IPS-20b (cell line): Measurements from ENCODE around the gene SDF2L1.
"Not testable (repeated sequence)": the region's sequence is repeated elsewhere in the genome, so short reads cannot be mapped to it uniquely, and the experiment has no call there.

Source experiments
- H3K27ac ChIP-seq: one replicate; pipeline ENCODE4 v1.5.1; 2013; ENCODE audit warnings: low read length
- H3K27me3 ChIP-seq: 2 replicates; pipeline ENCODE4 v1.6.1; 2013; ENCODE audit warnings: mild to moderate bottlenecking, low read length, inconsistent platforms; ENCODE audit not compliant: insufficient read depth
- H3K36me3 ChIP-seq: 2 replicates; pipeline ENCODE4 v1.6.1; 2013; ENCODE audit warnings: low read depth, mild to moderate bottlenecking, inconsistent platforms, low read length, moderate library complexity; ENCODE audit not compliant: insufficient read depth
- H3K4me1 ChIP-seq: 2 replicates; pipeline ENCODE4 v1.6.1; 2013; ENCODE audit warnings: mild to moderate bottlenecking, control low read depth, inconsistent platforms, low read length, moderate library complexity; ENCODE audit not compliant: insufficient read depth
- H3K4me3 ChIP-seq: 2 replicates; pipeline ENCODE4 v1.5.1; 2013; ENCODE audit warnings: mild to moderate bottlenecking, low read length, inconsistent platforms
- H3K9ac ChIP-seq: 2 replicates; pipeline ENCODE4 v1.6.1; 2013; ENCODE audit warnings: low read depth, mild to moderate bottlenecking, inconsistent platforms, low read length, moderate library complexity
- H3K9me3 ChIP-seq: 2 replicates; pipeline ENCODE4 v1.6.1; 2013; ENCODE audit warnings: mild to moderate bottlenecking, low read depth, low read length, inconsistent platforms; ENCODE audit not compliant: insufficient read depth

SDF2L1 gene

DNA sequence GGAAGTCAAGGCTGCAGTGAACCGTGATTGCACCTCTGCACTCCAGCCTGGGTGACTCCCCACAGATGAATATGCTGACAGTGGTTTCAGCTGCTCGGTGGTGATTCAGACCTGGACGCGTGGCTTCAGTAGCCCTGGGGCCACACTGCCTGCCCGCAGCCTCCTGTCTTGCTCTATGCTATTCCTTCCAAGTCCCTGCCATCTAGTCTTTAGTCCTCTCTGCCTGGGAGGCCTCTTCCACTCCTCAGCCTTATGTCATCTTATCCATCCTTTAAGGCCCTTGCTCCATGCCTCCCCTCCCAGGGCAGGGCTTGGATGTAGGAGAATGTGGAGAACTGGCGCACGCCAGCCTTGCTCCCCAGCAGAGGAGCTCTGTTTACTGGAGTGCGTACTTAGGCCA, 35.3 kb upstream of the SDF2L1 start:
- Histone ChIP-seq H3K36me3 (peaks cover 30% of the 10 kb centered on the region), H3K27ac (no peak overlapping the region), H3K4me1 (no peaks in the 10 kb centered on the region), H3K9me3 (no peaks in the 10 kb centered on the region), H3K9ac (no peak overlapping the region), H3K4me3 (no peak overlapping the region), H3K27me3 (no peaks in the 10 kb centered on the region)

DNA sequence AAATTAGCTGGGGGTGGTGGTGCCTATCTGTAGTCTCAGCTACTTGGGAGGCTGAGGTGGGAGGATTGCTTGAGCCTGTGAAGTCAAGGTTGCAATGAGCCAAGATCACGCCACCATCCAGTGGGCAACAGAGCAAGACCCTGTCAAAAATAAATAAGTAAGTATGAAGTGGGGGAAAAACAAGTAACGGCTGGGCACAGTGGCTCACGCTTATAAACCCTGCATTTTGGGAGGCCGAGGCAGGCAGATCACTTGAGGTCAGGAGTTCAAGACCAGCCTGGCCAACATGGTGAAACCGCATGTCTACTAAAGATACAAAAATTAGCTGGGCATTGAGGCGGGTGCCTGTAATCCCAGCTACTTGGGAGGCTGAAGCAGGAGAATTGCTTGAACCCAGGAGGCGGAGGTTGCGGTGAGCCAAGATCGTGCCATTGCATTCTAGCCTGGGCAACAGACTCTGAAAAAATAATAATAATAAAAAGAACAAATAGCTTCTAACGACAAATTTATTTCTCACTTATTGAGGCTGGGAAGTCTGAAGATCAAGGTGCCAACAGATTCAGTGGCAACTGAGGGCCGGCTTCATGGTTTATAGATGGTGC, 32.4 kb upstream of the SDF2L1 start:
- not testable (repeated sequence) for H3K9ac ChIP-seq, H3K4me1 ChIP-seq, H3K9me3 ChIP-seq, H3K4me3 ChIP-seq, H3K27me3 ChIP-seq, H3K27ac ChIP-seq
- H3K36me3 ChIP-seq = peaks cover 51% of the 10 kb centered on the region

DNA sequence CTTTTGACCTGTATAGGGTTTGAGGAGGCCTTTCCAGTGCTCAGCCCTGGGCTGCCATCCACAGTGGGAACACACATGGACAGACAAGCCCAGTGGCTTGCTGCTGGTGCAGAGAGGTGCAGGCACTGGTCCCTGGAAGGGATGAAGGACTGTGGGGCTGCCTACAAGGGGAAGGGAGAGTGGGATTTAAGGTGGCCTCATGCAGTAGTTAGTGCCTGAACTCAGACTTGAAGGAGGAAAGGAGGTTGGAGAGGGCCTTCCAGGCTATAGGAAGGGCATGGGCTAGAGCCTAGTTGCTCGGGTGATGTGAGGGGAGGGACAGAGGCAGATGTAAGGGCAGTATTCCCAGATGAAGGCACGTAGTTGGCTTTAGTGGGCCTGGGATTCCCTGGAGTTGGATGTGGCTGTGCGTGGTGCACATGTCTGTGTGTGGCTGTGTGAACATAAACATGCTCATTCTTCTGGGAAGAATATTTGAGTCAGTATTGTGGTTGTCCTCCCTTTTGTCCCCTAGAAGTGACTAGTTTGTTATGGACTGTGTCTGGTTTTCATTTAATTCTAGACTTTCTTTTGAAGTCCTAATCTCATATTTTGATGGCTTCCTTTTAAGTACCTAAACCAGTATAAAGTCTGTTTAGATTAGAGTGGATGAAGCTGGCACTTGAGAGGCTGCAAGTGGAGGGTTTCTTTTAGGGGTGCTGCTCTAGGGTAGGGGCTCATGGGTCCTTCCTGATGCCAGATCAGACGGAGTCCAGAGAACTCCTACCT, 30.7 kb upstream of the SDF2L1 start:
- peaks cover 59% of the 10 kb centered on the region for H3K36me3 ChIP-seq

DNA sequence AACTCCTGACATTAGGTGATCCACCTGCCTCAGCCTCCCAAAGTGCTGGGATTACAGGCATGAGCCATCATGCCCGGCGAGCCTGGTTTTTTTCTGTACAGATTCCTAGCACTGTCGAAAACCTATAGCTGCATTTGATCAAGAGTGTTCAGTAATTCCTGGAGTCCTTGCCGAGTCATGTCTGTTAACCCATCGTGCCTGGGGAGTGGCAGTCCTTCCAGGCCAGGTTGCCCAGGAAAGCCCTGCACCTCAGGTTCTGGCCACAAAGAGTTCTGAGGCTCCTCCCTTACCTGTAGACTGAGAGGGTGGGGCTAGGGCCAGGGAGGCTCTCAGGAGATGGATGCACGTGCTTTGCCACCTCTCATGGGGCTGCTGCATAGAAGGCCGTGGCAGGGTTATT, 29.2 kb upstream of the SDF2L1 start:
- Histone ChIP-seq H3K4me3 (no peak overlapping the region), H3K9ac (no peak overlapping the region), H3K9me3 (no peaks in the 10 kb centered on the region), H3K4me1 (no peaks in the 10 kb centered on the region), H3K36me3 (peaks cover 55% of the 10 kb centered on the region), H3K27me3 (no peaks in the 10 kb centered on the region), H3K27ac (no peak overlapping the region)

More for the DNA sequence above, 30.7 kb upstream of the SDF2L1 start:
- no peaks in the 10 kb centered on the region for H3K4me1 ChIP-seq
- no peak overlapping the region for H3K4me3 ChIP-seq
- H3K27me3 ChIP-seq = no peaks in the 10 kb centered on the region
- no peak overlapping the region for H3K9ac ChIP-seq
- no peaks in the 10 kb centered on the region for H3K9me3 ChIP-seq
- H3K27ac ChIP-seq = no peak overlapping the region

DNA sequence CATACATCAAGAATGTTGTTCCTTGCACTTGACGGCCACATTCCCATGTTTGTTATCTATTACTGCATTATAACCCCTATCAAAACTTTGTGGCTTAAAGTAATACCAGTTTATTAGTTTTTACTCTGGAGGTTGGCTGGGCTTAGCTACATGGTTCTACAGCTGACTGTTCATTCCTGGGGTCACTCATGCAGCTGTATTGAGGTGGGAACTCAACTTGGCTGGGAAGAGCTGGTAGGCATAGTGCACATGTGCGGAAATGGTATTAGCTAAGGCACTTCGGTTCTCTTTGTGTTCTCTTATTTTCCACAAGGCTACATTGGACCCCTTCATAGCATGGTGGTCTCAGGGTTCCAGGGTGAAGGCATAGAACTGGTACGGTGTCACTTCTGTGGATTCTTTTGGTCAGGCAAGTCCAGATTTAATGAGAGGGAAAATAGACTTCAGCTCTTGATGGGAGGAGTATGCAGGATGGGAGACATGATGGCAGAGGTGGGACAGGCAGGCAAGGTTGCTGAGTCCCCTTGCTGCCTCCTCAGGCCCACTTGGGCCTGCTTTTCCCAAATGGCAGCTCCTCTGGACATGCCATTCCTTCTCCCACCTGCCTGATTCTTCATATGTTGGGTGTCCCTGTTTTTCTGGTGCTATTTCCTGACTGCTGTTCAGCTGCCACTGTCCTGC, 28.4 kb upstream of the SDF2L1 start:
- no peaks in the 10 kb centered on the region for H3K4me1 ChIP-seq
- H3K9me3 ChIP-seq = no peaks in the 10 kb centered on the region
- H3K27ac ChIP-seq = no peak overlapping the region
- H3K9ac ChIP-seq = no peak overlapping the region
- H3K4me3 ChIP-seq = no peak overlapping the region
- H3K36me3 ChIP-seq = peaks cover 53% of the 10 kb centered on the region
- H3K27me3 ChIP-seq = no peaks in the 10 kb centered on the region

DNA sequence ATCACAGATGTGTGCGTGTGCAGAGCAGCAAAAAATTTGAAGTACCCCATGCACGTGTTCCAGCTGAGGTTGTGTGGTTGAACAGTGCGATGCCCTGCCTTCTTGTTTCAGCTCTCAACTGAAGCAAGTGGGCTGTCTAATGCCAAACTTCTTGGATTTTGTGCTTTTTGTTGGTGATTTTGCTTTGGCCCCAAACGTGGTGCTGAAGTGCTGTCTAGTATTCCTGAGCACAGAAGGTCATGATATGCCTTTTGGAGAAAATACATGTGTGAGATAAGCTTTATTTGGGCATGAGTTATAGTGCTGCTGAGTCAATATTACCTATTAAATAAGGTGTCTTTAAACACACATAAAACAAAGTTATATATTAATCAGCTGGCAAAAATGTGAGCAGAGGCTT, 26.4 kb upstream of the SDF2L1 start:
- Histone ChIP-seq H3K4me3 (no peak overlapping the region), H3K36me3 (peaks cover 50% of the 10 kb centered on the region), H3K27me3 (no peaks in the 10 kb centered on the region), H3K27ac (no peak overlapping the region), H3K4me1 (no peaks in the 10 kb centered on the region), H3K9ac (no peak overlapping the region), H3K9me3 (no peaks in the 10 kb centered on the region)

DNA sequence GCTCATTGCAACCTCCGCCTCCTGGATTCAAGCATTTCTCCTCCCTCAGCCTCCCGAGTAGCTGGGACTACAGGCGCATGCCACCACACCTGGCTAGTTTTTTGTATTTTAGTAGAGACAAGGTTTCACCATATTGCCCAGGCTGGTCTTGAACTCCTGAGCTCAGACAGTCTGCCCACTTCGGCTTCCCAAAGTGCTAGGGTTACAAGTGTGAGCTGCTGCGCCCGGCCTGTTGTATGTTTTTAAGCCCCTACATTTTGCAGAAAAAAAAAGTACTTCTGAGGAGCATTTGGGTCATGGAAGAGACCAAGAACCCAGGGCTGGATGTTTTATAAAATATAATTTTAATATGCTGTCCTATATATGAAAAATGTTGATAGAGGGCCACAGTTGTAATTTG, 24.8 kb upstream of the SDF2L1 start:
- H3K4me1 ChIP-seq, H3K4me3 ChIP-seq, H3K9me3 ChIP-seq, H3K27me3 ChIP-seq, H3K9ac ChIP-seq, H3K27ac ChIP-seq: not testable (repeated sequence)
- peaks cover 42% of the 10 kb centered on the region for H3K36me3 ChIP-seq

DNA sequence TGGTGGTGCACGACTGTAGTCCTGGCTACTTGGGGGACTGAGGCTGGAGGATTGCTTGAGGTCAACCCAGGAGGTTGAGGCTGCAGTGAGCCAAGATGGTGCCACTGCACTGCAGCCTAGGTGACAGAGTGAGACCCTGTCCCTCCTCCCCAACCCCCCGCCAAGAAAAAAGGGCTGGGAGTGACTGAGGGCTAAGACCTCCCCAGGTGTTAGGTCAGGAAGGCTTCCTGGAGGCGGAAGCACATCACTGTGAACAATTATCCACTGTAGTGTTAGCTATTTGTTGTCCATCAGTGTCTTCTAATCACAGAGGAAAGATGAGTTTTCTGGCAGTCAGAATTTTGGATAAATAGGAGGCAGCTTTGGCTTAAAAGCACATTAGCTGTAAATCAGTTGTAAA, 21.1 kb upstream of the SDF2L1 start:
- no peaks in the 10 kb centered on the region for H3K4me1 ChIP-seq
- H3K27ac ChIP-seq = no peak overlapping the region
- no peaks in the 10 kb centered on the region for H3K27me3 ChIP-seq

DNA sequence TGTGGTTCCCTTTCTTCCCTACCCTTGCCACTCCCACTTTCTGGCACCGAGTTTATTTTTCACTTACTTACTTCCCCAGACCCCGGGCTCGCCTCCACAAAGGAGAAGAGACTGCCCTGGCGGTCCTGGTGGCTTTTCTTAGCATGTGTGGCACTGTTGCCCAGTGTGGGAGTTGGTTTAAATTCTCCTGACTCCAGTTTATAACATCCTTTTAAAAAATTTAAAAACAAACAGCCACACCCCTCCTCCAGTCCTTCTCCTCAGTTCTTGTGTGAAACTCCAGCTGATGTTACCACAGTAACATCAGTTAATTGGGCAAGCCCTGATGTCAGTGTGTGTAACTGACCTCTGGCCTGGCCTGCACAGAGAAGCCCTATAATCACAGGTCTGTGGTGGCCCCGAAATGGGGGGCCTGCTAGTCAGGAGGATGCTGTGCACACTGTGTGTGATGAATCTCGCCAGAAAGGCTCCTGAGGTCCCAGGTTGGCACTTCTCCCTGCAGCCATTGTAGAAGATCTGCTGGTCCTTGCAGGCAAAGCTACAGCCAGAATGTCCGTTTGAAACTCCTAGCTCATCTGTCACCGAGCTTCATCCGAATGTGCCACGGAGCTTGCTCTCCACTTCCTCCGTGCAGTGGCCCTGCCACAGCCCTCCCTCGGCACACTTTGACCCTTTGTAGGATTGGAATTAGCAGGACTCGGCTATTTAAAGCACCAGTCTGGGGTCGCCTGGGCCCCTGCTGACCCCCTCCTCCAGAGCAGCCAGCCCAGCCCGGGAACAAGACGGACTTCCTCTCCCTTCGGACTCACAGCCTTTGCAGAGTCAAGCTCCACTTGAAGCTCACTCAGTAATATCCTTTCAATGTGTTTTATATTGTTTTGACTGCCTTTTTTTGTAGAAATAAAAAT, 19.8 kb upstream of the SDF2L1 start:
- peaks cover 24% of the 10 kb centered on the region; the same call in 1 of the 2 replicates for H3K36me3 ChIP-seq
- no peaks in the 10 kb centered on the region for H3K27me3 ChIP-seq
- no peak overlapping the region for H3K4me3 ChIP-seq
- H3K4me1 ChIP-seq = no peaks in the 10 kb centered on the region
- no peak overlapping the region for H3K9ac ChIP-seq
- H3K9me3 ChIP-seq = no peaks in the 10 kb centered on the region
- no peak overlapping the region for H3K27ac ChIP-seq

More for the DNA sequence above, 21.1 kb upstream of the SDF2L1 start:
- H3K36me3 ChIP-seq = peaks cover 25% of the 10 kb centered on the region; the same call in 1 of the 2 replicates
- no peak overlapping the region for H3K9ac ChIP-seq
- H3K9me3 ChIP-seq = no peaks in the 10 kb centered on the region
- no peak overlapping the region for H3K4me3 ChIP-seq

DNA sequence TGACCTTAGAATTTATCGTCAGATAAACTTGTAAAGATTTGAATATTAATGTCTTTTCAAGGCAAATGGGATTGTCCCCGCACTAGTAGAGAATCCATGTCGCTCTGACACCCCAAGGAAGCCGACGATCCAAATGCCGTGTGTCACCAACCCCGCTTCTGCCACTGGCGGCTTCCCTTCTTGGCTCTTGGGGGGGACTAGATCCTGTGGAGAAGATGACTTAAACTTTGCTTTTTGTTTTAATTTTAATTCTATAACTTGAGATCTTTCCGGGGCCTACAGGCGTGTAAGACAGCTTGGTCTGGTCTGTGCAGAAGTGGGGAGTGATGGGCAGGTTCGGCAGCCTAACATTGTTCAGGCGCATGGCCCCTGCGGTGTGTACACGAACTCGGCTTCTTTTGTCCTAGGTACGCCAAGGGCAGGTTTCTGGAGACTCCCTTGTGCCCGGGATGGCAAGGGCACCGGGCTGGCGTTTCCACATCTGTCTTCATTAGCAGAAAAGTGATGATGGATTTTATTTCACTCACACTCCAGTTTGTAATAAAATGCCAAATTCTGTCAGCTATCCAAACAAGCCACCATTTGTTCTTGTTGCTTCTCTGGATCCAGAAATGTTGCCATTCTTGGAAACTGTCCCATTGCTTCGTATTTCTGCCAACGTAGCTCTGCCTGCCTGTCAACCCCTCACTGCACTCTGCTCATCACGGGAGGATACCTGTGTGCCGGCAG, 19.0 kb upstream of the SDF2L1 start:
- Histone ChIP-seq H3K4me3 (no peak overlapping the region), H3K36me3 (peaks cover 29% of the 10 kb centered on the region), H3K4me1 (no peaks in the 10 kb centered on the region), H3K9me3 (no peaks in the 10 kb centered on the region), H3K27me3 (no peaks in the 10 kb centered on the region), H3K27ac (no peak overlapping the region), H3K9ac (no peak overlapping the region)

DNA sequence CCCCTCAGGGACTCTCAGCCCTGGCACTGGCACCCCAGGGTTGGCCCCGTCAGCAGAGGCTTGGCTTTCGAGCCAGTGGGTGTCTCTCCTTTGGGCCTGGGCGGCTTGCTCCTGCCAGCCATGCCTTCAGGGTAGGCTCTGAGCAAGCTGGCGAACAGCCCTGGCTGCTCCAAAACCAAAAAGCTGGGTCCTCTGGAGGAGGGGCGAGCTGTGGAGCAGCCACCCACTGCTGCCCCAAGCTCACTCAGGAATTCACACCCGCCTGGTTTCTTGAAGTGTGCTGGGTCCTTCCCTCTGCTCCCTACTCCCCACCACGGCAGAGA, 18.5 kb upstream of the SDF2L1 start:
- Histone ChIP-seq H3K27ac (no peak overlapping the region), H3K4me1 (no peaks in the 10 kb centered on the region), H3K4me3 (no peak overlapping the region), H3K36me3 (peaks cover 33% of the 10 kb centered on the region), H3K27me3 (no peaks in the 10 kb centered on the region), H3K9me3 (no peaks in the 10 kb centered on the region), H3K9ac (no peak overlapping the region)
